ENCODE data around the gene RASAL2.
"Not testable (repeated sequence)": the region's sequence is repeated elsewhere in the genome, so short reads cannot be mapped to it uniquely, and the experiment has no call there.

The RASAL2 gene

DNA sequence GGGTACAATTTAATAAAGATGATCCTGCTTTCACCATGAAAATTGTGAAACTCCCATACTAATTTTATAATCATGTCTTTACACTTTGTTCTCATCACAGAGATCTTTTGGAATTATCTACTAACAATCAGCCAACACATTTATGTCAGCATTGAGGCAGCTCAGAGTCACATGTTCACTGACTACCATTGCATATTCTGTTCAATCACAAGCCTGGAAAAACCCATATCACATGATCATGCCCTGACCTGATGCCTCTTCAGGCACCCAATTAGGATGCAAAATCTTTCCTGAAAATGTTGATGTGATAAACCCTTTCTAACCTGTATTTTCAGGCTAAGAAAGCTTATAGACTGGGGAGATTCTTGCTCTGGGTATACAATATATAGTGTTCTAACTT is 21.6 kb upstream of the RASAL2 start:
- no peak for DNase-seq

DNA sequence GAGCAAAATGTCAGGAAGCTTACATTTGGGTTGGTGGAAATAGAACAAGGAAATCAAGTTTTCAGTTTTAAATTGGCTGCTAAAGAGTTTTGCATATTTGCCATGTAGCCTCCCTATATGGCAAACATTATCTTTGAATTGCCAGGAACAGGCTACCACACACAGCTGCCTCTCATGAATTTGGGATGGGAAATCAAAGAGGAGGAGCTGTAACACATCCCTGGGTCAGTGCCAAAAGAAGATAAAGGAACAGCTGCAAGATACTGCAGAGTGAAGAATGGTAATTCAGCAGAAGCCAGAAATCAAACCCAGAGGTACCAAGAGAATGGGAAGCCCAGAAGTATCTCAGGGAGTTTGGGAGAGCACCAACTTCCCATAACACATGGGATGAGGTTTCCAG is 18.6 kb upstream of the RASAL2 start:
- no peak for DNase-seq

DNA sequence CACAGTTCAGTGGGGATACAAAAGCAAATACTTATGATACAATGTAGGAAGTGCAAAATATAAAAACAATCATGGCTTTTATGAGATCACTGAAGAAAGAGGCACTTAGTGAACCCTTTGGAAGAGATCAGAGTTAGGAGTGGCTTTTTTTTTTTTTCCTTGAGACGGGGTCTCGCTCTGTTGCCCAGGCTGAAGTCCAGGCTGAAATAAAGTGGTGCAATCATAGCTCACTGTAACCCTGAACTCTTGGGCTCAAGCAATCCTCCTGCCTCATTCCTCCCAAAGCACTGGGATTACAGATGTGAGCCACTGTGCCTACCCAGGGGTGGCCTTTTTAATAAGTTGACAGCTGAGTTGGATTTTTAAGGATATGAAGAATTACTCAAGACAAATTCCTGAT is 17.3 kb upstream of the RASAL2 start:
- no peak for DNase-seq

DNA sequence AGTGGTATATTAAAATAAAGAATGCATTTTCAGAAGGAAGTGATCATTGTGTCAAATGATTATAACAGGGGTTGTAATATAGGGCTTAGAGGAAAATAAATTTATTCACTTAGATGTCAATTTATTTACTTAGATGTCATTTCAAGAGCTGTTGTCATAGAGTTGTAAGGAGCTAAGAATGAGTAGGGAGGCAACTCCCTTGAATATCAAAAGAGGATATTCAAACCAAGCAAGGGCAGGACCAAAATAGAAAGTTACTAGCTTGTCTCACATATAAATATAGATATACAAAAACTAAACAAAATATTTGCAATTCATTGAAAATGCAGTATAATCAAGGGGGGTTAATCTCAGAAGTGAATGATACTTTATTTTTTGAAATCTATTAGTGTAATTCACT is 16.0 kb upstream of the RASAL2 start:
- DNase-seq: no peak

DNA sequence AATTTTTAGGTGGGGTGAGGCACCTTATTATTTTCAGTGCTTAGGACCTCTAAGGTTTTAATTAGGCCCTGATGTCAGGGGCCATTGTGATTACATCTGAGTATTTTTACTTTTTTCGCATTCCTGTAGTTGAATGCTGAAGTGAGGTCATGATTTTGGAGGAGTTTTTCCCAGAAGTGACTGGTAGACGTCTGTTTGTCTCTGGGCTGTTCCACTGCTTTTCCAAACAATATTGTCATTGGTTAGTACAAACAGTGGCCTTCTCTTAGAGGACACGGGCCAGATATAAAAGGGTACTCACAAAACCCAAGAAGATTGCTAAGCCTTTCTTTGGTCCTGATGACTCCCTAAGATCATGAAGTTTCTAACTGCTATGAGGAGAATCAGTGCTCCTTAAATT is 7.6 kb upstream of the RASAL2 start:
- DNase-seq: no peak

DNA sequence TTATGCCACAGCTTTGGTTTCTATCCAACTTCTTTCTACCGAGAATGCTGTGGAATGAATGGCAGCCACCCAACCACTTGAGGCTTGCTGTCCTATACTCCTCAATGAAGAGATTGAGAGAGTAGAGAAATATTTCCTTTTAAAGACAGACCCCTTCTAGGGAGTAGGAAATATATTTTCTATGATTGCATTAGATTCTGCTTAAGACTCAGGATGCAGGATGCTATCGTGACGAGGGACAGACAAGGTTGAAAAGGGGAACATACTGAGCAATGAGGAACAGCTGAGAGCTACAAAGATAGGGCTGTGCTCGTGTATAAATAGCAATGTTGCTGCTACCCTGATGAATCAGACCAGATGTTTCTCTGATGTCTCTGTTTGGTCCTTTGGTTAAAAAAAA is 7.1 kb upstream of the RASAL2 start:
- DNase-seq: peak; percentile 43

DNA sequence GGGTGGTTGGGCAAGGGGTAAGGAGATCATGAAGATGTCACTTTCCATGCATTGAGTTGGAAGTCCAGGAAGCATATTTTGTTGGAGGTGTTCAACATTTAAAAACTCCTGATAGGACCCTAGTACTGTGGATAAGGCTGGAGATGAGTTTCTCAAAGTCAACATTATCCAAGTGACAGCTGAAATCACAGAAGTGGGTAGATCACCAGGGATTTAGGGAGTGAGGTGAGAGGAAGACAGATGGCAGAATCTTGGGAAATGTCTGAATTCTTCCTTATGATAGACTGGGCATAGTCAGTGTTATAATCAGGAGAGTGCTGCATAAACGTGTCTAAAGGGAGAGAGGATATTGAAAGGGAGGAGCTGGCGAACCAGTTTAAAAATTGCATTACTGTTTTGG is 5.3 kb upstream of the RASAL2 start:
- DNase-seq: no peak

DNA sequence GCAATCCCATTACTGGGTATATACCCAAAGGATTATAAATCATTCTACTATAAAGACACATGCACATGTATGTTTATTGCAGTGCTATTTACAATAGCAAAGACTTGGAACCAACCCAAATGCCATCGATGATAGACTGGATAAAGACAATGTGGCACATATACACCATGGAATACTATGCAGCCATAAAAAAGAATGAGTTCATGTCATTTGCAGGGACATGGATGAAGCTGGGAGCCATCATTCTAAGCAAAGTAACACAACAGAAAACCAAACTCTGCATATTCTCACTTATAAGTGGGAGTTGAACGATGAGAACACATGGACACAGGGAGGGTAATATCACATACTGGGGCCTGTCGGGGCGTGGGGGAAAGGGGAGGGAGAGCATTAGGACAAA is 2.5 kb upstream of the RASAL2 start:
- not testable (repeated sequence) for DNase-seq

DNA sequence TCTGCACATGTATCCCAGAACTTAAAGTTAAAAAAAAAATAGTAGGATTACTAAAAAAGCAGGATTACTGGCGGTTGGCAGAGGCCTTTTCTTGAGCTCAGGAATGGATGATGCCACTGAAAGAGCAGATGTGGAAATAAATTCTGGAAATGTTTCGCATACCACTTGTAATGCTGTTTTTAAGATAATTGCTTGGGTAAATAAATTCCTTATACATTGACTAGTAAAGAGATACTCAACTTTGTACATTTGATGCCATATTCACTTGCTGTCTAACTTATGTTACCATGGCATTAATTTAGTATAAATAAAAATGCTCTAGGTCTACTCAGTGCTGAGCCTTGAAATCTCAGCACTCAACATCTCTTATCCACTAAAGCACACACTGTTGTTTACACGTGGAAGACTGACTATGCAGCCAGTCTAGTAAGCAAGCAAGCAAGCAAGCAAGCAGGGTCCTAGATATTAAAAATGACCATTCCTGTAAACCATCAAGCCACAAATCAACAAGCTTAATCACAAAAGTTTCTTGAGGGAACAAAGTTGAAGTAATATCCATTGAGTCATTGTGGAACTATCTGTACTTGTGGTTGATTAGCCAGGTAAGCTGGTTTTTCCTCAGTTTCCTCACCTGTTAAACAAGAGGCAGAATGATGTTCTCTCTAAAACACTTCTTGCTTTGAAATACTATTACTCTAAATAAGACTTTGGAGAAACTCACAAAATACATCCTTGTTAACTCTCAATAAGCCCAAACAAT is 1.7 kb upstream of the RASAL2 start:
- no peak for DNase-seq

DNA sequence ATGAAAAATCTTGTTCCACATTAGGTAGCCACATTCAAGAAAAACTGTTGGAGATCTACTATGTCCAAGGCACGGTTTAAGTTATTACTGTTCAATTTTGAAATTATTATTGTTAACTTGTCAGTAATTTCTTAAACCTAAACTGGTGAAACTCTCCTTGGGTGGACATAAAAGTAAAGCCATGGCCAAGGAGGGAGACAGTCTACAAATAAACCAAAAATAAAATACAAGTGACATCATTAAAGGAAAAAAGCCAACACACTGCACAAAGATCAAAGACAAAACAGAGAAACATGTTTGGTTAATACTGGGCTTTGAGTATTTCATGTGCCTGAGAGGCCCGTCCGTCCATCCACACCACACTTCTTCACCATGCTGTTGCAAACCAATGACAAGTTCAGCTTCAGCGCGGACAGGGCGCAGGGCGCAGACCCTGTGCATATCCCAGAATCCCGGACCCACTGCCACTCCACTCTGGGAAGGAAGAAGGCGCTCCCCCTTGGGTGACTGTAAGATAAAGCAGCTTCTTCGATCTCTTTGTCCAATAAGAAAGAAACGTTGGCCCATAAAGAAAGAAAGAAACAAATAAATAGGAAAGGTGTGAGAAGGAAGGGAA is 918 bp upstream of the RASAL2 start:
- DNase-seq: no peak

DNA sequence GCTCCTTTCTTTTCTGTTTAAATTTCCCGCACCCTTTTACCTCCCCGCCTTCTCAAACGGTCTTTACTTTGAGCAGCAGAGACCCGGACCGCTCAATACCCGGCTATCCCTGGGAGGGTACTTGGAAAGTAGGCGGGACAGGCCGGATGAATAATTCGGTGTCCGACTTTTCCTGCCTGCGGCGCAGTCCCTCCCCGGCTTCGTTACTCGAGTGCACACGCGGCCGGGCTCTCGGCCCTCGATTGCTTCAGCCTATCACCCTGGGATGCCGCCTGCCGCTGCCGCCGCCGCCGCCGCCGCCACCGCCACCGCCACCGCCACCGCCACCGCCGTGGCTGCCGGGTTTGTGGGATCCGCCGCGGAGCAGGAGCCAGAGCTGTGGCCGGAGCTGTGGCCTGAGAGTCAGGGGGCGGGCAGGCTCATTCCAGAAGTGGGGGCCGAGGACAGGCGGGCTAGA is 382 bp upstream of the RASAL2 start:
- DNase-seq: peak; percentile 77

DNA sequence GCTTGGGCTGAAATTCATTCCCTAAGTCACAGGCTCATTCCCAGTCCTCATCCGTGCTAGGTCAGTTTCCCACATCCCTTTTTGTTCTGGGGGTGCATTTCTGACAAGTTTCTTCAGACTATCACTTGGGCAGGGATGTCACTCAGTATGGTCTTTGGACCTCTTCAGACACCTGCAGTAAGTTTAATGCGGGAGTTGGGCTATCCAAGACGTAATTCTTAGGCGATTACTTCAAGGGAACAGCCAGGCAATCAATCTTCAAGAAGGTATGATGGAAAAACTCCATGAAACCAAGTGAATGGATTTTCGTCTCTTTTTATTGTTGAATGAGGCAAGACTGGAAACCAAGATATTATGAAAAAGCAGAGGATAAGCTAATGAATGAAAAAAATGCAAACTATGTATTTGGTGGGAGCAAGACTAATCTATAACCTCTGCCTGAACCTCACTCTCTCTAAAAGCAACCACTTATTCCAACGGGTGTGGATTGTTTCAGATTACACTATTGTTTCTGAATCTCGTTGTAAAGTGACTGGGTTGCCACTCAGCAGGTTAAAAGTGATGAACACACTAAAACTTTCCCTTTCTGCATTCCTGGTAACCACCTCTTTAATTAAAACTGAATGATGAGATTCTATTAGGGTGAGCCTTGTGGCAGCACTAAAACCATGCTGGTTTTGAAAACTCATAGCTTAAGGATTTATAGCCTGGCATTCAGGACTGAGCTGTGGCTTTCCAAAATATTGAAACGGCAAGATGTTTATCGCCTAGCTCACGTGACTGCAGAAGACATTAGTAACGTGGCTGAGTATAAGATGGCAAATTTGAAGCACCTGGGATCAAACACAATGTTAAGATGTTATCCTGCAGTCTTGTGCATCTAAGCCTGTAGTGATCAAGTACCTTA is 1.1 kb downstream of the RASAL2 start:
- DNase-seq: no peak

DNA sequence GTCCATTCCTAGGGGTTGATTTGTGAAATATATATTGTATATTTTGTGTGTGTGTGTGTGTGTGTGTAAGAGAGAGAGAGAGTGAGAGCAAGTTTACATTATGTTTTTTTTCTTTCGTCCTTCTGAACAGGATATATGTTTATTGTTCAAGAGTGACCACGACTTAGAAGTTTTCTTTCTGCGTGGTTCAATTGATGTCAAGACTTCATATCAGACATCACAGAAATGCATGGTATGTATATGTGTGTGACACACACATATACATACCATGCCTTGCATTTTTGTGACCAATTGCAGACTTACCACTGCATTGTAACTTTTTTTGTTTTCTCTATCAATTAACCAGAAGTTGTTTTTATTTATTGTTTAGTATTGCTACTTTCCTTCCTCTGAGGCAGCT is 2.5 kb downstream of the RASAL2 start:
- DNase-seq: no peak

DNA sequence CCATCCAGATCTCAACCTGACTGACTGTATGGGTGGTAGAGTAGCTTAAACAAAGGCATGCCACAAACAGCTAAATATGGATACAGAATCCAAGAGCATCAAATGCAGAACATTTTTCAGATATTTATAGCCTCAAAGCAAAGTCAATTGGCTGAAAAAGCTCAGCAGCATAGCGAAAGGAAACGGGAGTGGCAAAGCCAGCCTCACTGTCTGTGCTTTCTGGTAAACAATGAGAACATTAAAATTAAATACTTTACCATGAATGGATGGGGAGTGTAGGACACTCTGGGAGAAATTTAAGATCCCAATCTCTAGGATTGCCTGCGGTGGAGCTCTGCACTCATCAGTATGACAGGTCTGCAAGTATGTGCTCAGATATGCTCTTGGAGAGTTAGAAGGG is 4.4 kb downstream of the RASAL2 start:
- no peak for DNase-seq

DNA sequence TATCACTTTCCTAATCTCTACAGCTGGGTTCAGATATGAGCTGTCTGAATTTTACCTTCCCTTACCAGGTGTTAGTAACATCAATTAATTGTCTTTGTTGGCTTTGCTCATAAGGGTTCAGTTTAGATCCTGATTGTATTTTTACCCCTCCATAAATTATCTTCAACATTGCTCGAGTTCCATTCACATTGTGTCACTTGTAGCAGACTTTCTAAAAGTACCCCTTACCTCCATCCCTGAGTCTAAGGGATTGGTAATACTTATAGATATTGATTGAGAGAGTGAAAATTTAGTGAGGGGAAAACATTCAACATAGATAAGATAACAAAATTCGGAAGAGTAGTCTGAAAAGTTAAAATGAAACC is 7.3 kb downstream of the RASAL2 start:
- DNase-seq: no peak

DNA sequence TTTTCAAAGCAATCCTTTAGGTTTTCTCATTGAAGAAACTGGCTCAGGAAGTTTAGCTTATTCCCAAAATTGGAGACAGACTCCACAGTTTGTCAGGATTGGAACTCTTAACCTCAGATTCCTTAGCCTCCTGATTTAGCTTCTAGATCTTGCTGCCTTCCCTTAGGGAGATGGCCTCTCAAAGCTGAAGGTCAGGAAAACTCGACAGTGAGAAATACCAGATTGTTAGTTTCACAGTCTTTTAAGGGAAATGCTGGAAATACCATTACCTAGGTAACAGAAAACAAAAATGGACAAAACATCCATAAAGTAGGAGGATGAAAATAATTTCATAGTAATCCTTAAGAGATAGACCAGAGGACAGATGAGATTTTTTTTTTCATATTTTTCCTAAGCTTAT is 7.8 kb downstream of the RASAL2 start:
- DNase-seq: no peak

DNA sequence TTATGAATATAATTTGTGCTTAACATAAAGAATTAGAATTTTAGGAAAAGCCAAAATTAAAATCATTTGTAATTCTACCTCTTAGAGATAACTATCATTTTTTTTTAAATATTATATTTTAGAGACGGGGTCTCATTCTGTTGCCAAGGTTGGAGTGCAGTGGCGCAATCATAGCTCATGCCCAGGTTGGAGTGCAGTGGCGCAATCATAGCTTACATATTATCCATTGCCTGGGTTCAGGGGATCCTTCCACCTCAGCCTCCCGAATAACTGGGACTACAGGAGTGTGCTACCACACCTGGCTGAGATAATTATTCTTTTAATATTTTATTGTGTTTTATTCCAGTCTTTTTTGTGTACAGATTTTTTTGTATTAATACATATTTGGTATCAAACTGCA is 8.3 kb downstream of the RASAL2 start:
- DNase-seq: no peak

DNA sequence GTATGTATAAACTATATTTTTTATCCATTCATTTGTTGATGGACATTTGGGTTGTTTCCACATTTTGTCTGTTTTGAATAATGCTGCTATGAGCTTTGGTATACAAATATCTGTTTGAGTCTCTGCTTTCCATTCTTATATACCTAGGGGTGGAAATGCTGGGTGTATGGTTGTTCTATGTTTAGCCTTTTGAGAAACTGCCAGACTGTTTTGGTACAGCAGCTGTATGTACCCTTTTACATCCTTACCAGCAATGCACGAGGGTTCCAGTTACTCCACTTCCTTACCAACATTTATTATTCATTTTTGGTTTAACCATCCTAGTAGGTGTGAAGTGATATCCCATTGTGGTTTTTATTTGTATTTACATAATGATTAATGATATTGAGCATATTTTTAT is 13.9 kb downstream of the RASAL2 start:
- DNase-seq: no peak

DNA sequence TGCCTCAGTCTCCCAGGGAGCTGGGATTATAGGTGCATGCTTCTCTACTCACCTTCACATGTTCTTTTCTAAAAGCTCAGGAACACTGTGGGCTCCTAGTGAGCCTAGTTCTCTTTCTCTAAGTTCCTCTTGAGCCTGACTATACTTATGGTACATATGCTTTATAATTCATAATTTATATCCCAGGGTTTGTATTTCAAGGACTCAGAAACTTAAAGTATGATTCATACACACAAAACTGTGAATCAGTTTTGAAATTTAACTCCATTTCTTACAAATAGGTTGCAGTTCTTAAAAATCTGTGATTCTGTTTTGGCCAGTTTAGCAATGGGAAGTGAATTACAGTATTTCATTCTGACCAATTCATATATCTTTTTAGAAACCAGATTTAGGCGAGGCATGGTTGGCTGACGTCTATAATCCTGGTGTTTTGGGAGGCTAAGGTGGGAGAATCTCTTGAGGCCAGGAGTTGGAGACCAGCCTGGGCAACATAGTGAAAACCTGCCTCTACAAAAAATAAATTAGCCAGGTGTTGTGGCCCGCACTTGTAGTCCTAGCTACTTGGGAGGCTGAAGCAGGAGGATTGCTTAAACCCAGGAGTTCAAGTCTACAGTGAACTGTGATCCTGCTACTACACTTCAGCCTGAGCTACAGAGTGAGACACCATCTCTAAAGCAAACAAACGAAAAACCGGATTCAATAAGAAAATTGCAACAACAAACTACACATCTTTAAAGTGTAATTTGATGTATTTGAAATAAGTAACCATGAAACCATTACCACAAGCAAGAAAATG is 15.6 kb downstream of the RASAL2 start:
- no peak for DNase-seq

DNA sequence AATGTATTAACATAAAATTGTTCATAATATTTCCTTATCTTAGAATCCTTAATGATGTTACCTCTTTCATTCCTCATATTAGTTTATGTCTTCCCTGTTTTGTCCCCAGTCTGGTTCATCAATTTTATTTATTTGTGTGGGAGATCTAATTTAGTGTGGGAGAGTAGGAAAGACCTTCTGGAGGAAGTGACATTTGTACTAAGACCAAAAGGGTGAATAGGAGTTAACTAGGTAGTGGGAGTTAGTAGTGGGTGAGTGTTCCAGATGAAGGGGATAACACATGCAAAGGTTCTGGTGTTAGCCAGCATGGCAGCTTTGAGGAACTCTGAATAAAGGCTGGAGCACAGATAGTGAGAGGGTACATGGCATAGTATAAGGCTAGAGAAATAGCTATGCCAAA is 21.4 kb downstream of the RASAL2 start:
- no peak for DNase-seq

DNA sequence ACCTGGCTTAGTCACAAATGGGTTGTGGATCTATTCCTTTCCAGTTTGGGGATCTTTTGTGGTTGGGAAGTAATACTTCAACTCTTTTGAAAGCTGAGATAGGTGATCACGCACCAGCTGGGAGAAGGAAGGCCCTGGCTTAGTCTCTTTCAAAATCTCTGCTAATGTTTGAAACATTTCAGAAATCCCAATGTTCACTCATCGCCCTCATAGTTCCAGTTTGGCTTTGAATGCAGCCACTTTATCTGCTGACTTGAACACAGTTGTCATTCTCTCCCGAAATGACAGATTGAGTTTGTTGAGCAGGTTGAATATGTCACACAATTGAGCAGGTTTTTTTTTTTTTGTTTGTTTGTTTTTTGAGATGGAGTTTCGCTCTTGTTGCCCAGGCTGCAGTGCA is 24.6 kb downstream of the RASAL2 start:
- no peak for DNase-seq

DNA sequence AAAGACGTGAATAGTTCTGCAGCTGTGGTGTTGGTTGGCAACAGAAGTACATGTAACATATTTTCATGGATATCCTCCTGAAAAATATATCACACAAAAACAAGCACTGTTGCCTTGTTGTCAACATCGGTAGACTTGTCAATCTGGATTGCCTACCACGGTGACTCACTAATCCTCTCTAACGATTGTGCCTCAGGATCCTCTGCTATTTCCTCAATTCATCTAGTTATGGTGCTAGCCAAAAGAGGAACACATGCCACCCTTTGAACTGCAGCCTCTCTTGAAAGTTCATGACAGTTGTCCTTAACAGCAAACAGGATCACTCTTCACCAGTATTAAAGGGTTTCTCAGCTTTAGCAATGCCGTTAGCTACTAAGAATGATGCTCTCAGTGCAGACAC is 25.7 kb downstream of the RASAL2 start:
- DNase-seq: peak; percentile 73

DNA sequence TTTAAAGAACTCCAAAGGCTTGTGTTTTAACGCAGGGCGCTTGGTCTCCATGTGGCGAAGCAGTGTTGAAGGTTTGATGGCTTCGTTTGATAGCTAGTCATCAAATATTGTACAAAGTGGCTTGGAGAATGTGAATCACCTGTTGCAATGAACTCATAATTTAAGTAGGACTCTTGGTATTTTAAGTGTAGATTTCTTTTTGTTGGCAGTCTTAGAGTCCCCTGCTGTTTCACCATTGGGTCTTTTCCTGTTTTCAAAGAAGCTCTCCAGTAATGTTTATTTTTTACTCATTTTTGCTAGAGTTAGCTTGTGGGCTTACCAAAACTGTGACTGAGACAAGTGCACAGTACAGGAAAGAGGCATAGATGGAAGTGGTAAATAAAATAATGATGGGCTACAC is 26.2 kb downstream of the RASAL2 start:
- DNase-seq: no peak
